ENCODE data around the gene GREM2.

GREM2 gene

DNA sequence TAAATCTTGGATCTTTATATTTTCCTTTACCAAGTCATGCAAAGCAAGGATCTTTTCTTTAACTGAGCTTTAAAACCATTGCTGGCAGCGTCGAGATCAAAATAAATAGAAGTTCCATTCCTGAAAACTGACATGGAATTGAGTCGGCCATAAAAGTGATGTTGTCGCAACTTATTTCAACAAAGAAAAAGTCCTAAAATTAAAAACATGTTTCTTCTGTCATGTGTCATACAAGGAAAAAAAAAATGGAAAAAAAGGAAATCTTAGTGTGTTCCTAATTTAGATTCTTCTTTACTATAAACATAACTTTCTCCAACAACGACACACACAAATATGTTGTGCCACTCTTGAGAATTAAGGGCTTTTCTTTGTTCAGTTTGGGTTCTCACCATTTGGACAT lies 34.9 kb downstream of the GREM2 start:
- H3K4me3 ChIP-seq (ENCODE audit: low read length): no peak overlapping the region
- no peak overlapping the region for H3K27ac ChIP-seq (ENCODE audit: low read length)

GRCh38 chr1:240575981-240576662 lies 35.8 kb downstream of the GREM2 start:
- Histone ChIP-seq H3K27me3 (replicated peaks; ENCODE audit: insufficient read depth, low read length) (no peaks in the 10 kb centered on the region), H3F3A (ENCODE audit: insufficient read depth, low read length) (peaks cover 9% of the 10 kb centered on the region; the same call in 1 of the 2 replicates), H3K9me3 (replicated peaks; ENCODE audit: insufficient read depth, low read length) (no peaks in the 10 kb centered on the region), H2AFZ (ENCODE audit: low read length) (peak overlapping the region; percentile 3; the same call in 1 of the 2 replicates), H3K27ac (ENCODE audit: low read length) (peak overlapping the region; percentile 86), H3K4me2 (ENCODE audit: low read depth, low read length) (peak overlapping the region; percentile 69), H4K20me1 (ENCODE audit: insufficient read depth, low read length) (no peaks in the 10 kb centered on the region), H3K36me3 (replicated peaks; ENCODE audit: insufficient read depth, low read length) (no peaks in the 10 kb centered on the region), H3K4me1 (ENCODE audit: low read length) (peaks cover 12% of the 10 kb centered on the region), H3K9ac (ENCODE audit: low read length) (peak overlapping the region; percentile 57), H3K9me2 (replicated peaks; ENCODE audit: insufficient read depth, low read length) (no peaks in the 10 kb centered on the region), H3K79me2 (ENCODE audit: low read length) (no peaks in the 10 kb centered on the region), H3K4me3 (ENCODE audit: low read length) (peak overlapping the region; percentile 41)
- TF ChIP-seq EZH2phosphoT487 (IDR thresholded peaks at IDR 0.05; ENCODE audit: low read length) (no peak), EZH2 (optimal IDR thresholded peaks at IDR 0.05; ENCODE audit: low read depth, low read length) (no peak)
- peak; percentile 97 for DNase-seq

More for the DNA sequence above, 34.9 kb downstream of the GREM2 start:
- Histone ChIP-seq H3F3A (ENCODE audit: insufficient read depth, low read length) (peaks cover 9% of the 10 kb centered on the region; the same call in 1 of the 2 replicates), H3K36me3 (replicated peaks; ENCODE audit: insufficient read depth, low read length) (no peaks in the 10 kb centered on the region), H3K4me2 (ENCODE audit: low read depth, low read length) (peak overlapping the region; percentile 40; the same call in 1 of the 2 replicates), H3K4me1 (ENCODE audit: low read length) (peaks cover 12% of the 10 kb centered on the region), H3K9ac (ENCODE audit: low read length) (no peak overlapping the region), H4K20me1 (ENCODE audit: insufficient read depth, low read length) (no peaks in the 10 kb centered on the region), H3K9me2 (replicated peaks; ENCODE audit: insufficient read depth, low read length) (no peaks in the 10 kb centered on the region), H3K79me2 (ENCODE audit: low read length) (no peaks in the 10 kb centered on the region), H3K9me3 (replicated peaks; ENCODE audit: insufficient read depth, low read length) (no peaks in the 10 kb centered on the region), H2AFZ (ENCODE audit: low read length) (no peak overlapping the region), H3K27me3 (replicated peaks; ENCODE audit: insufficient read depth, low read length) (no peaks in the 10 kb centered on the region)
- DNase-seq: no peak
- no peak for TF ChIP-seq EZH2 (optimal IDR thresholded peaks at IDR 0.05; ENCODE audit: low read depth, low read length)
- TF ChIP-seq, protein P1, sequence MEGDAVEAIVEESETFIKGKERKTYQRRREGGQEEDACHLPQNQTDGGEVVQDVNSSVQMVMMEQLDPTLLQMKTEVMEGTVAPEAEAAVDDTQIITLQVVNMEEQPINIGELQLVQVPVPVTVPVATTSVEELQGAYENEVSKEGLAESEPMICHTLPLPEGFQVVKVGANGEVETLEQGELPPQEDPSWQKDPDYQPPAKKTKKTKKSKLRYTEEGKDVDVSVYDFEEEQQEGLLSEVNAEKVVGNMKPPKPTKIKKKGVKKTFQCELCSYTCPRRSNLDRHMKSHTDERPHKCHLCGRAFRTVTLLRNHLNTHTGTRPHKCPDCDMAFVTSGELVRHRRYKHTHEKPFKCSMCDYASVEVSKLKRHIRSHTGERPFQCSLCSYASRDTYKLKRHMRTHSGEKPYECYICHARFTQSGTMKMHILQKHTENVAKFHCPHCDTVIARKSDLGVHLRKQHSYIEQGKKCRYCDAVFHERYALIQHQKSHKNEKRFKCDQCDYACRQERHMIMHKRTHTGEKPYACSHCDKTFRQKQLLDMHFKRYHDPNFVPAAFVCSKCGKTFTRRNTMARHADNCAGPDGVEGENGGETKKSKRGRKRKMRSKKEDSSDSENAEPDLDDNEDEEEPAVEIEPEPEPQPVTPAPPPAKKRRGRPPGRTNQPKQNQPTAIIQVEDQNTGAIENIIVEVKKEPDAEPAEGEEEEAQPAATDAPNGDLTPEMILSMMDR (IDR thresholded peaks at IDR 0.05; ENCODE audit: low read length): no peak
- TF ChIP-seq EZH2phosphoT487 (IDR thresholded peaks at IDR 0.05; ENCODE audit: low read length): no peak

DNA sequence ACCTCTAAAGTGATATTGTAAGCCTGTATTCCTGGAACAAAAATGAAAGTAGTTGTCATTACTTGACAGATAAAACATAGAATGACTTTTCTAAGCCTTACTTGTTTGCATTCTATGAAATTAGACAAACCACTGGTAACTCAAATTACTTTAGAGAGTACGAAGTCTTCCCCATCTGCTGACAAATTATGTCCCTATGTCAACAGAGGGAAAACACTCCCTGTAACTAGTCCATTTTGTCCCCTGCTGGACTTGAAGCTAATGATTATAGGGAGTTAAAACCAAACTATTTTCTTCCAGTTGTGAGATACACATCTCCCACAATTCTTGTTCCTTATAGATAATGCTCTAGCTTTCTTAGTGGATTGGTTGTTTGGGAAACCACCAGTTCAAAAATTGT lies 39.6 kb downstream of the GREM2 start:
- no peaks in the 10 kb centered on the region for H4K20me1 ChIP-seq (ENCODE audit: insufficient read depth, low read length)
- H3F3A ChIP-seq (ENCODE audit: insufficient read depth, low read length): peaks cover 9% of the 10 kb centered on the region; the same call in 1 of the 2 replicates
- H3K9ac ChIP-seq (ENCODE audit: low read length): no peak overlapping the region
- no peaks in the 10 kb centered on the region for H3K27me3 ChIP-seq (replicated peaks; ENCODE audit: insufficient read depth, low read length)
- TF ChIP-seq, protein P1 (IDR thresholded peaks at IDR 0.05; ENCODE audit: low read length): no peak
- no peak for TF ChIP-seq EZH2phosphoT487 (IDR thresholded peaks at IDR 0.05; ENCODE audit: low read length)
- no peak for TF ChIP-seq EZH2 (optimal IDR thresholded peaks at IDR 0.05; ENCODE audit: low read depth, low read length)
- no peak overlapping the region for H3K27ac ChIP-seq (ENCODE audit: low read length)
- H3K36me3 ChIP-seq (replicated peaks; ENCODE audit: insufficient read depth, low read length): no peaks in the 10 kb centered on the region
- H3K79me2 ChIP-seq (ENCODE audit: low read length): no peaks in the 10 kb centered on the region
- no peaks in the 10 kb centered on the region for H3K9me2 ChIP-seq (replicated peaks; ENCODE audit: insufficient read depth, low read length)
- H3K9me3 ChIP-seq (replicated peaks; ENCODE audit: insufficient read depth, low read length): no peaks in the 10 kb centered on the region
- H3K4me3 ChIP-seq (ENCODE audit: low read length): no peak overlapping the region
- no peak overlapping the region for H3K4me2 ChIP-seq (ENCODE audit: low read depth, low read length)
- peaks cover 12% of the 10 kb centered on the region for H3K4me1 ChIP-seq (ENCODE audit: low read length)
- DNase-seq: no peak
- H2AFZ ChIP-seq (ENCODE audit: low read length): no peak overlapping the region

- no peaks in the 10 kb centered on the region for H3K9me2 ChIP-seq (replicated peaks; ENCODE audit: insufficient read depth, low read length)
- H3F3A ChIP-seq (ENCODE audit: insufficient read depth, low read length): peaks cover 9% of the 10 kb centered on the region; the same call in 1 of the 2 replicates
- no peak overlapping the region for H3K27ac ChIP-seq (ENCODE audit: low read length)
Measured at GRCh38 chr1:240571782-240572181, 40.2 kb downstream of the GREM2 start.

More at GRCh38 chr1:240571782-240572181, 40.2 kb downstream of the GREM2 start:
- no peak overlapping the region for H2AFZ ChIP-seq (ENCODE audit: low read length)
- no peak overlapping the region for H3K4me3 ChIP-seq (ENCODE audit: low read length)
- no peaks in the 10 kb centered on the region for H3K27me3 ChIP-seq (replicated peaks; ENCODE audit: insufficient read depth, low read length)
- no peak for DNase-seq
- peaks cover 8% of the 10 kb centered on the region for H3K4me1 ChIP-seq (ENCODE audit: low read length)
- H3K4me2 ChIP-seq (ENCODE audit: low read depth, low read length): no peak overlapping the region
- H3K36me3 ChIP-seq (replicated peaks; ENCODE audit: insufficient read depth, low read length): no peaks in the 10 kb centered on the region
- TF ChIP-seq, protein P1 (IDR thresholded peaks at IDR 0.05; ENCODE audit: low read length): no peak
- TF ChIP-seq EZH2 (optimal IDR thresholded peaks at IDR 0.05; ENCODE audit: low read depth, low read length) (no peak), EZH2phosphoT487 (IDR thresholded peaks at IDR 0.05; ENCODE audit: low read length) (no peak)
- no peaks in the 10 kb centered on the region for H3K9me3 ChIP-seq (replicated peaks; ENCODE audit: insufficient read depth, low read length)
- no peak overlapping the region for H3K9ac ChIP-seq (ENCODE audit: low read length)
- no peaks in the 10 kb centered on the region for H4K20me1 ChIP-seq (ENCODE audit: insufficient read depth, low read length)
- H3K79me2 ChIP-seq (ENCODE audit: low read length): no peaks in the 10 kb centered on the region

All from MM.1S (cell line).